SK-N-SH (cell line): ENCODE results near the gene ZDHHC14. TPM values are rescaled to one million over a fixed set of nuclear protein-coding genes. Genes with fewer than 3 reads are reported as not detected.

ENCODE experiments used
- CTCF ChIA-PET: fragments of 300-600, 350-600 bp; formaldehyde crosslinking; extraction: SDS; loops from one replicate; lab custom pipeline; 2021; lab: Yijun Ruan, JAX
- POLR2A ChIA-PET: fragments of 350-600 bp; sonication (Branson Sonifier 250); formaldehyde crosslinking; extraction: SDS; loops from one replicate; lab custom pipeline; 2020; ENCODE audit warnings: antibody characterized with exemption, inconsistent platforms; lab: Yijun Ruan, JAX
- DNase-seq: peaks from one replicate; pipeline ENCODE4 v3.0.0; 2012
- H2AFZ ChIP-seq: fragments of 200-600 bp; sonication (generic); 2 replicates; pipeline ENCODE4 v1.8.1; 2016; ENCODE audit warnings: antibody characterized with exemption, mild to moderate bottlenecking, low read depth
- H3F3A ChIP-seq: fragments of 200-600 bp; sonication (generic); replicated peaks from 2 replicates; pipeline ENCODE3; 2016; ENCODE audit warnings: antibody characterized with exemption, mild to moderate bottlenecking; ENCODE audit not compliant: insufficient read depth
- H3K27ac ChIP-seq, 2 experiments: fragments of 200-500 bp in 1 of 2; fragments of 200-600 bp in 1 of 2; sonication (Bioruptor generic) in 1 of 2; sonication (generic), shearing (Covaris generic) in 1 of 2; 2 replicates each; pipeline versions ENCODE4 v1.5.1 to v1.6.1; 2014 to 2016; ENCODE audit warnings: low read depth in 2 of 2, inconsistent platforms in 1 of 2, low read length in 1 of 2, mild to moderate bottlenecking in 1 of 2, mixed read lengths in 1 of 2
- H3K27me3 ChIP-seq: fragments of 200-600 bp; sonication (generic), shearing (Covaris generic); 2 replicates; pipeline ENCODE4 v1.6.1; 2016; ENCODE audit warnings: mixed run types; ENCODE audit not compliant: insufficient read depth
- H3K36me3 ChIP-seq, 2 experiments: fragments of 200-500 bp in 1 of 2; fragments of 200-600 bp in 1 of 2; sonication (Bioruptor generic) in 1 of 2; sonication (generic) in 1 of 2; replicated peaks in 1 of 2; 2 replicates each; pipeline versions ENCODE3 to v1.5.1; 2014 to 2016; ENCODE audit warnings: low read length in 1 of 2, mild to moderate bottlenecking in 1 of 2; ENCODE audit not compliant: insufficient read depth in 2 of 2, control insufficient read depth in 1 of 2
- H3K4me1 ChIP-seq, 2 experiments: fragments of 200-500 bp in 1 of 2; fragments of 200-600 bp in 1 of 2; sonication (Bioruptor generic) in 1 of 2; sonication (generic), shearing (Covaris generic) in 1 of 2; 2 replicates each; pipeline versions ENCODE4 v1.5.1 to v1.6.1; 2014 to 2016; ENCODE audit warnings: low read depth in 1 of 2, low read length in 1 of 2, mixed run types in 1 of 2; ENCODE audit not compliant: insufficient read depth in 2 of 2, control insufficient read depth in 1 of 2
- H3K4me2 ChIP-seq: fragments of 200-600 bp; sonication (generic), shearing (Covaris generic); 2 replicates; pipeline ENCODE4 v1.6.1; 2017; ENCODE audit warnings: mixed run types
- H3K4me3 ChIP-seq, 2 experiments: fragments of 200-500 bp in 1 of 2; fragments of 200-600 bp in 1 of 2; sonication (Bioruptor generic) in 1 of 2; sonication (generic), shearing (Covaris generic) in 1 of 2; 2 replicates each; pipeline versions ENCODE4 v1.5.1 to v1.8.1; 2014 to 2016; ENCODE audit warnings: low read depth in 2 of 2, inconsistent platforms in 1 of 2, low read length in 1 of 2, mild to moderate bottlenecking in 1 of 2, mixed read lengths in 1 of 2, moderate library complexity in 1 of 2
- H3K79me2 ChIP-seq: fragments of 200-600 bp; sonication (generic); 2 replicates; pipeline ENCODE4 v1.8.1; 2017; ENCODE audit warnings: mild to moderate bottlenecking; ENCODE audit not compliant: insufficient read depth
- H3K9ac ChIP-seq: fragments of 200-600 bp; sonication (generic); 2 replicates; pipeline ENCODE4 v1.6.1; 2017; ENCODE audit warnings: mixed run types
- H3K9me2 ChIP-seq: fragments of 200-600 bp; sonication (generic); 2 replicates; pipeline ENCODE4 v1.6.1; 2017; ENCODE audit warnings: mixed run types
- H3K9me3 ChIP-seq: fragments of 200-600 bp; sonication (generic); 2 replicates; pipeline ENCODE4 v1.6.1; 2017; ENCODE audit warnings: mixed run types, mild to moderate bottlenecking, moderate library complexity
- H4K20me1 ChIP-seq: fragments of 200-600 bp; sonication (generic); 2 replicates; pipeline ENCODE4 v1.6.1; 2017; ENCODE audit warnings: mild to moderate bottlenecking, mixed run types; ENCODE audit not compliant: insufficient read depth
- CHD2 ChIP-seq: fragments of 150-350 bp; IDR thresholded peaks from 2 replicates; pipeline ENCODE4 v1.6.1; 2018; ENCODE audit warnings: low read length; ENCODE audit not compliant: partially characterized antibody
- EZH2phosphoT487 ChIP-seq: fragments of 200-600 bp; sonication (generic); IDR thresholded peaks from 2 replicates; pipeline ENCODE4 v1.6.1; 2017; ENCODE audit warnings: low read depth, mixed run types, mild to moderate bottlenecking, antibody characterized with exemption, moderate library complexity, borderline replicate concordance
- IRF3 ChIP-seq: fragments of 150-350 bp; IDR thresholded peaks from 2 replicates; pipeline ENCODE4 v1.6.1; 2016; ENCODE audit warnings: mild to moderate bottlenecking, low read depth, low read length
- MXI1 ChIP-seq: IDR thresholded peaks from 2 replicates; pipeline ENCODE4 v1.6.1; 2012; ENCODE audit warnings: mild to moderate bottlenecking, low read depth, low read length, improper control_type of control experiment
- NRF1 ChIP-seq: IDR thresholded peaks from 2 replicates; pipeline ENCODE4 v1.6.1; 2012; ENCODE audit warnings: low read depth, mild to moderate bottlenecking, low read length
- POLR2AphosphoS5 ChIP-seq: IDR thresholded peaks from 2 replicates; pipeline ENCODE4 v1.6.1; 2012; ENCODE audit warnings: low read depth, low read length
- RAD21 ChIP-seq: IDR thresholded peaks from 2 replicates; pipeline ENCODE4 v1.6.1; 2012; ENCODE audit warnings: mild to moderate bottlenecking, low read length
- REST ChIP-seq: IDR thresholded peaks from 2 replicates; pipeline ENCODE4 v1.6.1; 2012; ENCODE audit warnings: mild to moderate bottlenecking, low read depth, low read length, moderate library complexity
- RXRA ChIP-seq: IDR thresholded peaks from 2 replicates; pipeline ENCODE4 v1.4.0; 2012; ENCODE audit warnings: low read depth, mild to moderate bottlenecking, borderline replicate concordance
- TAF1 ChIP-seq: IDR thresholded peaks from 2 replicates; pipeline ENCODE4 v1.6.1; 2012; ENCODE audit warnings: low read depth, mild to moderate bottlenecking, low read length, moderate library complexity, borderline replicate concordance
- TEAD4 ChIP-seq: IDR thresholded peaks from 2 replicates; pipeline ENCODE4 v1.4.0; 2012; ENCODE audit warnings: mild to moderate bottlenecking, borderline replicate concordance; ENCODE audit not compliant: insufficient read depth
- WGBS: methylation state at CpG from one replicate; pipeline ENCODE4 v1.1.6; 2017; ENCODE audit warnings: low lambda C conversion rate; 5-methylcytosine and 5-hydroxymethylcytosine counted together
- polyA plus RNA-seq, 3 experiments: library from polyadenylated mRNA; depleted of rRNA; stranded (reverse); fragments of >200 nt; gene quantifications; 2 replicates each; pipeline ENCODE4 v1.2.3, GENCODE V29; 2012
- TF ChIP-seq, protein P1 (sequence below): fragments of 200-600 bp; sonication (generic); IDR thresholded peaks from 2 replicates; pipeline ENCODE4 v1.6.1; 2017; ENCODE audit warnings: antibody characterized with exemption, mild to moderate bottlenecking, moderate library complexity
- TF ChIP-seq, protein P2 (sequence below): fragments of 150-350 bp; IDR thresholded peaks from 2 replicates; pipeline ENCODE4 v1.6.1; 2017; ENCODE audit warnings: antibody characterized with exemption, low read length, low read depth, borderline replicate concordance
- TF ChIP-seq, protein P3 (sequence below): IDR thresholded peaks from 2 replicates; pipeline ENCODE4 v1.4.0; 2012; ENCODE audit warnings: low read depth, borderline replicate concordance

Gene ZDHHC14
- polyA plus RNA-seq, 1 of the 3 experiments (the other 2 are of a cell fraction) = 5.4 TPM

DNA sequence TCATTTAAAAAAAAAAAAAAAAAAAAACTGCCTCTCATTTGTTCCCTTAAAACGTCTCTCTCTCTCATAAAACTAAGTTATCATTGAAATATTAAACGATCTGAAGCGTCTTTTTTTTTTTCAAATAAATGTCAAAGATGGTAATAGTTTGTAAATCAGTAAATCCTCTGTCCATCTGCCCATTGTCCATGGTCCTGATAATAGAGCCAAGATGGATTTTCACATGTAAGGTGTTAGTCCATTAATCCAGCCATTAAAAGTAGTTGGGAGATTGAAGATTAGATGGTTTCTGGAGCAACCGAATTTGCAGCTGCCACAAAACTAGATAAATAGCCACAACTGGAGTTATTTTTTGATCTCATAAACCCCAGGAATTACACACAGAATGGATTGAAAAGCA is 296.2 kb downstream of the ZDHHC14 start:
- POLR2A ChIA-PET = no interaction called here
- H3K9me3 ChIP-seq = no peaks in the 10 kb centered on the region
- no peaks in the 10 kb centered on the region for H3K27me3 ChIP-seq
- H3K9ac ChIP-seq = no peak overlapping the region
- CTCF ChIA-PET = interaction anchor here (1.3 to 10.3 kb wide), 2 partner anchors 9 to 22 kb away, joined by 4 to 66 read pairs; no protein-coding TSS in a partner anchor
- no peak overlapping the region for H3K4me3 ChIP-seq
- H3K4me1 ChIP-seq = peaks cover 0 to 3% of the 10 kb centered on the region in 2 experiments; a peak in 1 of 4 replicates
- TF ChIP-seq, protein P1, sequence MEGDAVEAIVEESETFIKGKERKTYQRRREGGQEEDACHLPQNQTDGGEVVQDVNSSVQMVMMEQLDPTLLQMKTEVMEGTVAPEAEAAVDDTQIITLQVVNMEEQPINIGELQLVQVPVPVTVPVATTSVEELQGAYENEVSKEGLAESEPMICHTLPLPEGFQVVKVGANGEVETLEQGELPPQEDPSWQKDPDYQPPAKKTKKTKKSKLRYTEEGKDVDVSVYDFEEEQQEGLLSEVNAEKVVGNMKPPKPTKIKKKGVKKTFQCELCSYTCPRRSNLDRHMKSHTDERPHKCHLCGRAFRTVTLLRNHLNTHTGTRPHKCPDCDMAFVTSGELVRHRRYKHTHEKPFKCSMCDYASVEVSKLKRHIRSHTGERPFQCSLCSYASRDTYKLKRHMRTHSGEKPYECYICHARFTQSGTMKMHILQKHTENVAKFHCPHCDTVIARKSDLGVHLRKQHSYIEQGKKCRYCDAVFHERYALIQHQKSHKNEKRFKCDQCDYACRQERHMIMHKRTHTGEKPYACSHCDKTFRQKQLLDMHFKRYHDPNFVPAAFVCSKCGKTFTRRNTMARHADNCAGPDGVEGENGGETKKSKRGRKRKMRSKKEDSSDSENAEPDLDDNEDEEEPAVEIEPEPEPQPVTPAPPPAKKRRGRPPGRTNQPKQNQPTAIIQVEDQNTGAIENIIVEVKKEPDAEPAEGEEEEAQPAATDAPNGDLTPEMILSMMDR = no peak
- peak; percentile 62 for TF ChIP-seq REST
- H3K27ac ChIP-seq = no peak overlapping the region
- no peaks in the 10 kb centered on the region for H3K36me3 ChIP-seq
- no peaks in the 10 kb centered on the region for H3K79me2 ChIP-seq
- DNase-seq = no peak
- WGBS = 67% methylated on average over 4 of the region's 4 CpGs
- H3K4me2 ChIP-seq = no peak overlapping the region
- H3F3A ChIP-seq = no peaks in the 10 kb centered on the region
- no peaks in the 10 kb centered on the region for H4K20me1 ChIP-seq
- no peak overlapping the region for H2AFZ ChIP-seq
- H3K9me2 ChIP-seq = no peaks in the 10 kb centered on the region

GRCh38 chr6:157679605-157680580 is 298.9 kb downstream of the ZDHHC14 start:
- no peak for DNase-seq
- POLR2A ChIA-PET = no interaction called here
- no peaks in the 10 kb centered on the region for H3K36me3 ChIP-seq
- H3K9me2 ChIP-seq = no peaks in the 10 kb centered on the region
- no peaks in the 10 kb centered on the region for H3K9me3 ChIP-seq
- 81% methylated on average over 8 of the region's 8 CpGs for WGBS
- no peaks in the 10 kb centered on the region for H3F3A ChIP-seq
- no peak overlapping the region for H3K4me2 ChIP-seq
- H4K20me1 ChIP-seq = no peaks in the 10 kb centered on the region
- H3K27ac ChIP-seq = no peak overlapping the region
- CTCF ChIA-PET = interaction anchor here (0.9 to 10.3 kb wide), 4 partner anchors 12 to 392 kb away, joined by 3 to 66 read pairs (median 4); no protein-coding TSS in a partner anchor
- no peaks in the 10 kb centered on the region for H3K79me2 ChIP-seq
- no peak overlapping the region for H3K9ac ChIP-seq
- no peak overlapping the region for H3K4me3 ChIP-seq
- no peaks in the 10 kb centered on the region for H3K27me3 ChIP-seq
- H3K4me1 ChIP-seq = peaks cover 0 to 3% of the 10 kb centered on the region in 2 experiments; a peak in 1 of 4 replicates
- H2AFZ ChIP-seq = no peak overlapping the region
- TF ChIP-seq MXI1 (no peak), EZH2phosphoT487 (no peak), NRF1 (no peak), RXRA (no peak), POLR2AphosphoS5 (no peak), TAF1 (no peak), TEAD4 (no peak), CHD2 (no peak), RAD21 (no peak), IRF3 (no peak)
- TF ChIP-seq, protein P2, sequence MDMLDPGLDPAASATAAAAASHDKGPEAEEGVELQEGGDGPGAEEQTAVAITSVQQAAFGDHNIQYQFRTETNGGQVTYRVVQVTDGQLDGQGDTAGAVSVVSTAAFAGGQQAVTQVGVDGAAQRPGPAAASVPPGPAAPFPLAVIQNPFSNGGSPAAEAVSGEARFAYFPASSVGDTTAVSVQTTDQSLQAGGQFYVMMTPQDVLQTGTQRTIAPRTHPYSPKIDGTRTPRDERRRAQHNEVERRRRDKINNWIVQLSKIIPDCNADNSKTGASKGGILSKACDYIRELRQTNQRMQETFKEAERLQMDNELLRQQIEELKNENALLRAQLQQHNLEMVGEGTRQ = no peak
- TF ChIP-seq, protein P3, sequence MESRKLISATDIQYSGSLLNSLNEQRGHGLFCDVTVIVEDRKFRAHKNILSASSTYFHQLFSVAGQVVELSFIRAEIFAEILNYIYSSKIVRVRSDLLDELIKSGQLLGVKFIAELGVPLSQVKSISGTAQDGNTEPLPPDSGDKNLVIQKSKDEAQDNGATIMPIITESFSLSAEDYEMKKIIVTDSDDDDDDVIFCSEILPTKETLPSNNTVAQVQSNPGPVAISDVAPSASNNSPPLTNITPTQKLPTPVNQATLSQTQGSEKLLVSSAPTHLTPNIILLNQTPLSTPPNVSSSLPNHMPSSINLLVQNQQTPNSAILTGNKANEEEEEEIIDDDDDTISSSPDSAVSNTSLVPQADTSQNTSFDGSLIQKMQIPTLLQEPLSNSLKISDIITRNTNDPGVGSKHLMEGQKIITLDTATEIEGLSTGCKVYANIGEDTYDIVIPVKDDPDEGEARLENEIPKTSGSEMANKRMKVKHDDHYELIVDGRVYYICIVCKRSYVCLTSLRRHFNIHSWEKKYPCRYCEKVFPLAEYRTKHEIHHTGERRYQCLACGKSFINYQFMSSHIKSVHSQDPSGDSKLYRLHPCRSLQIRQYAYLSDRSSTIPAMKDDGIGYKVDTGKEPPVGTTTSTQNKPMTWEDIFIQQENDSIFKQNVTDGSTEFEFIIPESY = no peak
